Liver (tissue), 9 donors: ENCODE measurements around the gene PRICKLE3. TPM values are rescaled to one million over a fixed set of nuclear protein-coding genes. Genes with fewer than 3 reads are reported as not detected.

Experiments used
- DNase-seq: peaks from one replicate; pipeline ENCODE4 v3.0.0-alpha.2; 2017; ENCODE audit warnings: low spot score
- H3K27ac ChIP-seq, 2 donors: one replicate each; pipeline ENCODE4 v1.7.0; 2013; ENCODE audit warnings: inconsistent platforms in 2 of 2, low read length in 2 of 2, control low read depth in 1 of 2, low read depth in 1 of 2, mild to moderate bottlenecking in 1 of 2
- H3K27me3 ChIP-seq, 4 donors: one replicate each; pipeline versions ENCODE4 v1.6.1 to v1.7.0; 2013; ENCODE audit warnings: low read length in 3 of 4, inconsistent platforms in 1 of 4, mild to moderate bottlenecking in 1 of 4, moderate library complexity in 1 of 4; ENCODE audit not compliant: control insufficient read depth in 4 of 4, insufficient read depth in 4 of 4
- H3K36me3 ChIP-seq, 4 donors: one replicate each; pipeline versions ENCODE4 v1.6.1 to v1.7.0; 2013; ENCODE audit warnings: low read length in 3 of 4, mild to moderate bottlenecking in 3 of 4, low read depth in 1 of 4, moderate library complexity in 1 of 4; ENCODE audit not compliant: control insufficient read depth in 4 of 4, insufficient read depth in 3 of 4
- H3K4me1 ChIP-seq, 4 donors: one replicate each; pipeline versions ENCODE4 v1.6.1 to v1.7.0; 2013; ENCODE audit warnings: low read length in 3 of 4, mild to moderate bottlenecking in 3 of 4, moderate library complexity in 1 of 4; ENCODE audit not compliant: control insufficient read depth in 4 of 4, insufficient read depth in 4 of 4
- H3K4me3 ChIP-seq, 3 donors: one replicate each; pipeline versions ENCODE4 v1.6.1 to v1.7.0; 2013; ENCODE audit warnings: low read length in 3 of 3, control low read depth in 1 of 3, low read depth in 1 of 3, mild to moderate bottlenecking in 1 of 3
- H3K9ac ChIP-seq, 2 donors: one replicate each; pipeline ENCODE4 v1.7.0; 2013; ENCODE audit warnings: low read length in 2 of 2, mild to moderate bottlenecking in 2 of 2, moderate library complexity in 2 of 2, control low read depth in 1 of 2, low read depth in 1 of 2
- H3K9me3 ChIP-seq, 4 donors: one replicate each; pipeline versions ENCODE4 v1.6.1 to v1.7.0; 2013; ENCODE audit warnings: low read length in 3 of 4; ENCODE audit not compliant: control insufficient read depth in 4 of 4
- EGR1 ChIP-seq, 2 donors: IDR thresholded peaks; 2 replicates each; pipeline ENCODE4 v1.6.1; 2016 to 2018; ENCODE audit warnings: antibody characterized with exemption in 2 of 2, low read depth in 2 of 2
- FOXA1 ChIP-seq: IDR thresholded peaks from 2 replicates; pipeline ENCODE4 v1.6.1; 2016; ENCODE audit warnings: antibody characterized with exemption
- FOXA2 ChIP-seq: IDR thresholded peaks from 2 replicates; pipeline ENCODE4 v1.6.1; 2016; ENCODE audit warnings: antibody characterized with exemption
- GABPA ChIP-seq, 2 donors: IDR thresholded peaks in 1 of 2; conservative IDR thresholded peaks in 1 of 2; 2 replicates each; pipeline ENCODE4 v1.6.1; 2016; ENCODE audit warnings: antibody characterized with exemption in 2 of 2, mild to moderate bottlenecking in 1 of 2, moderate library complexity in 1 of 2
- HNF4A ChIP-seq, 2 donors: conservative IDR thresholded peaks; 2 replicates each; pipeline ENCODE4 v1.6.1; 2016; ENCODE audit warnings: antibody characterized with exemption in 2 of 2, mild to moderate bottlenecking in 2 of 2
- HNF4G ChIP-seq: IDR thresholded peaks from 2 replicates; pipeline ENCODE4 v1.6.1; 2016; ENCODE audit warnings: antibody characterized with exemption
- JUND ChIP-seq, 2 donors: IDR thresholded peaks; 2 replicates each; pipeline ENCODE4 v1.6.1; 2016; ENCODE audit warnings: antibody characterized with exemption in 2 of 2
- NR2F2 ChIP-seq: IDR thresholded peaks from 2 replicates; pipeline ENCODE4 v1.6.1; 2016; ENCODE audit warnings: antibody characterized with exemption
- RAD21 ChIP-seq, 2 donors: IDR thresholded peaks; 2 replicates each; pipeline ENCODE4 v1.6.1; 2016; ENCODE audit warnings: antibody characterized with exemption in 2 of 2, mild to moderate bottlenecking in 2 of 2
- RXRA ChIP-seq, 2 donors: IDR thresholded peaks; 2 replicates each; pipeline ENCODE4 v1.6.1; 2017 to 2018; ENCODE audit warnings: antibody characterized with exemption in 2 of 2, mild to moderate bottlenecking in 1 of 2
- SP1 ChIP-seq: IDR thresholded peaks from 2 replicates; pipeline ENCODE4 v1.6.1; 2018; ENCODE audit warnings: antibody characterized with exemption, mild to moderate bottlenecking
- TAF1 ChIP-seq: conservative IDR thresholded peaks from 2 replicates; pipeline ENCODE4 v1.6.1; 2016; ENCODE audit warnings: antibody characterized with exemption, mild to moderate bottlenecking
- YY1 ChIP-seq: IDR thresholded peaks from 2 replicates; pipeline ENCODE4 v1.6.1; 2016; ENCODE audit warnings: antibody characterized with exemption, mild to moderate bottlenecking
- WGBS: extraction: QIAGEN DNeasy Blood & Tissue Kit; methylation state at CpG from one replicate; pipeline ENCODE4 v1.1.7; 2013; 5-methylcytosine and 5-hydroxymethylcytosine counted together
- polyA plus RNA-seq, 2 donors: library from polyadenylated mRNA; stranded (reverse) in 1 of 2; unstranded in 1 of 2; fragments of 200-250 nt in 1 of 2; fragments of >200 nt in 1 of 2; fragmentation: Nextera tagmentation in 1 of 2; extraction: Ambion mirVana in 1 of 2; gene quantifications; one replicate each; pipeline versions ENCODE4 v1.2.1 to v1.2.3, GENCODE V29; 2013 to 2015
- total RNA-seq, 2 donors: library from RNA; depleted of rRNA; stranded (reverse); fragments of >200 nt; gene quantifications; one replicate each; pipeline ENCODE4 v1.2.3, GENCODE V29; 2014
- TF ChIP-seq, protein P1 (sequence below): IDR thresholded peaks from 2 replicates; pipeline ENCODE4 v1.6.1; 2016; ENCODE audit warnings: antibody characterized with exemption
- TF ChIP-seq, protein P2 (sequence below): IDR thresholded peaks from 2 replicates; pipeline ENCODE4 v1.6.1; 2016; ENCODE audit warnings: antibody characterized with exemption, mild to moderate bottlenecking
- TF ChIP-seq, protein P3 (sequence below): fragments of 150-350 bp; IDR thresholded peaks from 2 replicates; pipeline ENCODE4 v1.5.1; 2017; ENCODE audit warnings: improper control_type of control experiment, low read depth, low read length; ENCODE audit not compliant: missing input control
- TF ChIP-seq, protein P4 (sequence below): IDR thresholded peaks from 2 replicates; pipeline ENCODE4 v1.6.1; 2016; ENCODE audit warnings: antibody characterized with exemption
- TF ChIP-seq, protein P5 (sequence below): IDR thresholded peaks from 2 replicates; pipeline ENCODE4 v1.6.1; 2016; ENCODE audit warnings: antibody characterized with exemption
- donor health status: healthy.
- donor health status: healthy.
- donor health status: healthy.
- donor health status: healthy.
- donor health status: healthy.

Gene PRICKLE3
- total and polyA plus RNA-seq, 4 donors: 2.1 to 6.5 (median 2.9) TPM

DNA sequence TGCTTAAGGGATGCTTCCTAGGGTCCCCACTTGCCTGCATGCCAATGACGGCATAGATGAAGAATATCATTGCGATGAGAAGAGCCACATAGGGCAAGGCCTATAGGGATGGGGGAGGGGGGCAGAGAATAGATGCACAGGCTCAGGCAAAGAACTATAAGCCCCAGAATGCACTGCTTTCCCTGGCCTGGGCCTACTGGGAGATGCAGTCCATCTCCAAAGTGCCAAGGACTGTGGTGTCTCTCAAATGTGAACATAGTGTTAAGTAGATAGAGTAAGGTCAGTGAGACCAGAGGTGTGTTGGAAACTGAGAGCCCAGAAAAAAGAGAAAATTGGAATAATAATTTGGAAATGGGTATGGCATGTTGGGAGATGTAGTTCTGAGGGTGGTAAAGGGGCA is 26.0 kb upstream of the PRICKLE3 start:
- 78% methylated on average over 2 of the region's 2 CpGs for WGBS
- DNase-seq: no peak

DNA sequence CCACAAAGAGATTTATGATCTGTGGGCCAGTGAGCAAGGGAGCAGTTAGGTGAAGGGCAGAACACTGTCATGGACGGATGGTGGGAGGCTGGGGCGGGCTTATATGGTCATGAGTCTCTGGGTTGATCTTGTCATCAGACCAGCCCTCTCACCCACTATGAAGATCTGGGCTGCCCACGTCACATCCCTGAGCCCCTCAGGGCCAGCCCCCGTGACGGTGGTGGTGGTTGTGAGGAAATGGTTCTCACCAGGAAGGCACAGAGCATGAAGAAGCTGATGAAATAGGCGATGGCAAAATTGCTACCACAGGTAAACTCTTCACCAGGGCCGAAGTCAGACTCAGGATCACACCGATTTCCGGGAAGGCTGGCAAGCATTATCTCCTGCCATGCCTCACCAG is 24.9 kb upstream of the PRICKLE3 start:
- DNase-seq: no peak
- Histone ChIP-seq H3K27ac (no peak overlapping the region), H3K36me3 (no peaks in the 10 kb centered on the region), H3K9ac (no peak overlapping the region), H3K27me3 (no peaks in the 10 kb centered on the region), H3K9me3 (no peaks in the 10 kb centered on the region), H3K4me1 (no peaks in the 10 kb centered on the region), H3K4me3 (no peak overlapping the region)
- 75% methylated on average over 9 of the region's 9 CpGs for WGBS
- no peak for TF ChIP-seq EGR1 (IDR thresholded peaks at IDR 0.05; ENCODE audit: low read depth in 2 of 2)
- TF ChIP-seq RAD21 (IDR thresholded peaks at IDR 0.05): no peak
- TF ChIP-seq GABPA (IDR thresholded peaks at IDR 0.05 in 1 of 2, conservative IDR thresholded peaks at IDR 0.05 in 1 of 2): no peak
- TF ChIP-seq JUND (IDR thresholded peaks at IDR 0.05): no peak
- no peak for TF ChIP-seq YY1
- TF ChIP-seq HNF4G: no peak
- TF ChIP-seq, protein P1, sequence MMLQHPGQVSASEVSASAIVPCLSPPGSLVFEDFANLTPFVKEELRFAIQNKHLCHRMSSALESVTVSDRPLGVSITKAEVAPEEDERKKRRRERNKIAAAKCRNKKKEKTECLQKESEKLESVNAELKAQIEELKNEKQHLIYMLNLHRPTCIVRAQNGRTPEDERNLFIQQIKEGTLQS: no peak
- TF ChIP-seq, protein P2, sequence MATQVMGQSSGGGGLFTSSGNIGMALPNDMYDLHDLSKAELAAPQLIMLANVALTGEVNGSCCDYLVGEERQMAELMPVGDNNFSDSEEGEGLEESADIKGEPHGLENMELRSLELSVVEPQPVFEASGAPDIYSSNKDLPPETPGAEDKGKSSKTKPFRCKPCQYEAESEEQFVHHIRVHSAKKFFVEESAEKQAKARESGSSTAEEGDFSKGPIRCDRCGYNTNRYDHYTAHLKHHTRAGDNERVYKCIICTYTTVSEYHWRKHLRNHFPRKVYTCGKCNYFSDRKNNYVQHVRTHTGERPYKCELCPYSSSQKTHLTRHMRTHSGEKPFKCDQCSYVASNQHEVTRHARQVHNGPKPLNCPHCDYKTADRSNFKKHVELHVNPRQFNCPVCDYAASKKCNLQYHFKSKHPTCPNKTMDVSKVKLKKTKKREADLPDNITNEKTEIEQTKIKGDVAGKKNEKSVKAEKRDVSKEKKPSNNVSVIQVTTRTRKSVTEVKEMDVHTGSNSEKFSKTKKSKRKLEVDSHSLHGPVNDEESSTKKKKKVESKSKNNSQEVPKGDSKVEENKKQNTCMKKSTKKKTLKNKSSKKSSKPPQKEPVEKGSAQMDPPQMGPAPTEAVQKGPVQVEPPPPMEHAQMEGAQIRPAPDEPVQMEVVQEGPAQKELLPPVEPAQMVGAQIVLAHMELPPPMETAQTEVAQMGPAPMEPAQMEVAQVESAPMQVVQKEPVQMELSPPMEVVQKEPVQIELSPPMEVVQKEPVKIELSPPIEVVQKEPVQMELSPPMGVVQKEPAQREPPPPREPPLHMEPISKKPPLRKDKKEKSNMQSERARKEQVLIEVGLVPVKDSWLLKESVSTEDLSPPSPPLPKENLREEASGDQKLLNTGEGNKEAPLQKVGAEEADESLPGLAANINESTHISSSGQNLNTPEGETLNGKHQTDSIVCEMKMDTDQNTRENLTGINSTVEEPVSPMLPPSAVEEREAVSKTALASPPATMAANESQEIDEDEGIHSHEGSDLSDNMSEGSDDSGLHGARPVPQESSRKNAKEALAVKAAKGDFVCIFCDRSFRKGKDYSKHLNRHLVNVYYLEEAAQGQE: no peak
- no peak for TF ChIP-seq FOXA2

More for the DNA sequence above, 26.0 kb upstream of the PRICKLE3 start:
- no peaks in the 10 kb centered on the region for H3K9me3 ChIP-seq
- no peak overlapping the region for H3K4me3 ChIP-seq
- H3K9ac ChIP-seq: no peak overlapping the region
- no peak overlapping the region for H3K27ac ChIP-seq
- H3K4me1 ChIP-seq: no peaks in the 10 kb centered on the region
- no peaks in the 10 kb centered on the region for H3K36me3 ChIP-seq
- TF ChIP-seq GABPA (IDR thresholded peaks at IDR 0.05 in 1 of 2, conservative IDR thresholded peaks at IDR 0.05 in 1 of 2) (no peak), RAD21 (IDR thresholded peaks at IDR 0.05) (no peak), FOXA2 (no peak), NR2F2 (no peak), EGR1 (IDR thresholded peaks at IDR 0.05; ENCODE audit: low read depth in 2 of 2) (no peak), RXRA (IDR thresholded peaks at IDR 0.05) (no peak), SP1 (no peak), HNF4A (conservative IDR thresholded peaks at IDR 0.05) (no peak), JUND (IDR thresholded peaks at IDR 0.05) (no peak), FOXA1 (no peak), YY1 (no peak), HNF4G (no peak), TAF1 (no peak)
- TF ChIP-seq, protein P3, sequence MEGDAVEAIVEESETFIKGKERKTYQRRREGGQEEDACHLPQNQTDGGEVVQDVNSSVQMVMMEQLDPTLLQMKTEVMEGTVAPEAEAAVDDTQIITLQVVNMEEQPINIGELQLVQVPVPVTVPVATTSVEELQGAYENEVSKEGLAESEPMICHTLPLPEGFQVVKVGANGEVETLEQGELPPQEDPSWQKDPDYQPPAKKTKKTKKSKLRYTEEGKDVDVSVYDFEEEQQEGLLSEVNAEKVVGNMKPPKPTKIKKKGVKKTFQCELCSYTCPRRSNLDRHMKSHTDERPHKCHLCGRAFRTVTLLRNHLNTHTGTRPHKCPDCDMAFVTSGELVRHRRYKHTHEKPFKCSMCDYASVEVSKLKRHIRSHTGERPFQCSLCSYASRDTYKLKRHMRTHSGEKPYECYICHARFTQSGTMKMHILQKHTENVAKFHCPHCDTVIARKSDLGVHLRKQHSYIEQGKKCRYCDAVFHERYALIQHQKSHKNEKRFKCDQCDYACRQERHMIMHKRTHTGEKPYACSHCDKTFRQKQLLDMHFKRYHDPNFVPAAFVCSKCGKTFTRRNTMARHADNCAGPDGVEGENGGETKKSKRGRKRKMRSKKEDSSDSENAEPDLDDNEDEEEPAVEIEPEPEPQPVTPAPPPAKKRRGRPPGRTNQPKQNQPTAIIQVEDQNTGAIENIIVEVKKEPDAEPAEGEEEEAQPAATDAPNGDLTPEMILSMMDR: no peak
- TF ChIP-seq, protein P4, sequence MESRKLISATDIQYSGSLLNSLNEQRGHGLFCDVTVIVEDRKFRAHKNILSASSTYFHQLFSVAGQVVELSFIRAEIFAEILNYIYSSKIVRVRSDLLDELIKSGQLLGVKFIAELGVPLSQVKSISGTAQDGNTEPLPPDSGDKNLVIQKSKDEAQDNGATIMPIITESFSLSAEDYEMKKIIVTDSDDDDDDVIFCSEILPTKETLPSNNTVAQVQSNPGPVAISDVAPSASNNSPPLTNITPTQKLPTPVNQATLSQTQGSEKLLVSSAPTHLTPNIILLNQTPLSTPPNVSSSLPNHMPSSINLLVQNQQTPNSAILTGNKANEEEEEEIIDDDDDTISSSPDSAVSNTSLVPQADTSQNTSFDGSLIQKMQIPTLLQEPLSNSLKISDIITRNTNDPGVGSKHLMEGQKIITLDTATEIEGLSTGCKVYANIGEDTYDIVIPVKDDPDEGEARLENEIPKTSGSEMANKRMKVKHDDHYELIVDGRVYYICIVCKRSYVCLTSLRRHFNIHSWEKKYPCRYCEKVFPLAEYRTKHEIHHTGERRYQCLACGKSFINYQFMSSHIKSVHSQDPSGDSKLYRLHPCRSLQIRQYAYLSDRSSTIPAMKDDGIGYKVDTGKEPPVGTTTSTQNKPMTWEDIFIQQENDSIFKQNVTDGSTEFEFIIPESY: no peak
- TF ChIP-seq, protein P5, sequence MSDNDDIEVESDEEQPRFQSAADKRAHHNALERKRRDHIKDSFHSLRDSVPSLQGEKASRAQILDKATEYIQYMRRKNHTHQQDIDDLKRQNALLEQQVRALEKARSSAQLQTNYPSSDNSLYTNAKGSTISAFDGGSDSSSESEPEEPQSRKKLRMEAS: no peak
- TF ChIP-seq, protein P2: no peak
- TF ChIP-seq, protein P1: no peak
- no peaks in the 10 kb centered on the region for H3K27me3 ChIP-seq
